HepG2 (cell line): ENCODE measurements around the gene ADPRH. TPM values are rescaled to one million over a fixed set of nuclear protein-coding genes. Genes with fewer than 3 reads are reported as not detected.

Experiments used
- ATAC-seq: fragments of 200-7000 bp; cut with Tn5 transposase; 3 replicates; pipeline ENCODE4 v1.9.1; 2020; ENCODE audit warnings: mild to moderate bottlenecking, moderate library complexity
- BruUV-seq: library from RNA; stranded (reverse); fragments of 400-500 nt; replicated peaks from 2 replicates; lab custom pipeline; 2021; lab: Mats Ljungman, UMichigan
- CTCF ChIA-PET: fragments of 300-600 bp; formaldehyde crosslinking; extraction: SDS; loops from one replicate; lab custom pipeline; 2021; ENCODE audit warnings: low total read pairs, inconsistent platforms, low intra/inter-chr PET ratio; lab: Yijun Ruan, JAX
- POLR2A ChIA-PET: fragments of 350-600 bp; sonication (Branson Sonifier 250); formaldehyde crosslinking; loops from one replicate; lab custom pipeline; 2020; ENCODE audit warnings: antibody characterized with exemption, inconsistent platforms; lab: Yijun Ruan, JAX
- DNase-seq: peaks from one replicate; pipeline ENCODE4 v3.0.0-alpha.2; 2015; ENCODE audit warnings: low spot score
- FAIRE-seq: peaks from 3 replicates; lab custom pipeline; 2011; peaks lifted over from hg19 to GRCh38; lab: Jason Lieb, UNC
- H2AFZ ChIP-seq: one replicate; pipeline ENCODE4 v1.6.1; 2011; ENCODE audit warnings: low read length, inconsistent platforms
- H3K27ac ChIP-seq: fragments of 300-600 bp; 3 replicates; pipeline ENCODE4 v1.8.0; 2011; ENCODE audit warnings: mixed run types, mild to moderate bottlenecking, mixed read lengths, low read length, inconsistent platforms; ENCODE audit not compliant: insufficient read depth; ENCODE audit errors: extremely low read length
- H3K27me3 ChIP-seq, 2 experiments: fragments of 200-600 bp in 1 of 2; 2 replicates in 1 of 2; 3 replicates in 1 of 2; pipeline versions ENCODE4 v1.6.0 to v1.8.0; 2011; ENCODE audit warnings: low read length in 2 of 2, mild to moderate bottlenecking in 2 of 2, moderate library complexity in 2 of 2, inconsistent platforms in 1 of 2; ENCODE audit not compliant: insufficient read depth in 2 of 2, control insufficient read depth in 1 of 2
- H3K36me3 ChIP-seq, 2 experiments: fragments of 200-600 bp in 1 of 2; replicated peaks in 1 of 2; 2 replicates in 1 of 2; 3 replicates in 1 of 2; pipeline versions ENCODE4 v1.5.1 to v1.8.0; 2011; ENCODE audit warnings: low read length in 2 of 2, inconsistent platforms in 1 of 2; ENCODE audit not compliant: insufficient read depth in 2 of 2, control insufficient read depth in 1 of 2
- H3K4me1 ChIP-seq: 2 replicates; pipeline ENCODE4 v1.5.1; 2012; ENCODE audit warnings: low read length, inconsistent platforms; ENCODE audit not compliant: insufficient read depth
- H3K4me2 ChIP-seq: 2 replicates; pipeline ENCODE4 v1.6.0; 2011; ENCODE audit warnings: low read depth, low read length, inconsistent platforms
- H3K4me3 ChIP-seq, 3 experiments: fragments of 200-600 bp in 1 of 3; sonication (generic), shearing (Covaris generic) in 1 of 3; replicated peaks in 1 of 3; 2 replicates each; pipeline ENCODE4 v1.5.1; 2011 to 2016; ENCODE audit warnings: low read length in 3 of 3, inconsistent platforms in 2 of 3, low read depth in 2 of 3, mild to moderate bottlenecking in 2 of 3, control low read depth in 1 of 3, mixed read lengths in 1 of 3; ENCODE audit not compliant: insufficient read depth in 1 of 3
- H3K79me2 ChIP-seq: one replicate; pipeline ENCODE4 v1.6.1; 2011; ENCODE audit warnings: low read length, inconsistent platforms; ENCODE audit not compliant: insufficient read depth
- H3K9ac ChIP-seq: 2 replicates; pipeline ENCODE4 v1.6.0; 2011; ENCODE audit warnings: mild to moderate bottlenecking, low read depth, low read length, inconsistent platforms; ENCODE audit not compliant: insufficient read depth
- H3K9me3 ChIP-seq: 2 replicates; pipeline ENCODE4 v1.5.1; 2012; ENCODE audit warnings: mild to moderate bottlenecking, low read length
- H4K20me1 ChIP-seq: 2 replicates; pipeline ENCODE4 v1.6.0; 2011; ENCODE audit warnings: inconsistent platforms, mild to moderate bottlenecking, low read length, moderate library complexity; ENCODE audit not compliant: insufficient read depth
- CC2D1A ChIP-seq: sonication (generic); formaldehyde crosslinking; IDR thresholded peaks from 2 replicates; pipeline ENCODE4 v1.8.1; 2023; ENCODE audit warnings: mild to moderate bottlenecking, missing genetic modification reagents
- DNMT3B ChIP-seq: conservative IDR thresholded peaks from 2 replicates; pipeline ENCODE4 v1.6.1; 2016; ENCODE audit warnings: missing biosample characterization, control low read depth
- GATAD2A ChIP-seq: IDR thresholded peaks from 2 replicates; pipeline ENCODE4 v1.6.1; 2016
- SRSF1 ChIP-seq: fragments of 200-400 bp; formaldehyde crosslinking; optimal IDR thresholded peaks from 2 replicates; pipeline ENCODE3; 2017; ENCODE audit warnings: mild to moderate bottlenecking, low read depth, low read length, moderate library complexity
- STAG1 ChIP-seq: sonication (generic); formaldehyde crosslinking; IDR thresholded peaks from 2 replicates; pipeline ENCODE4 v1.4.0; 2020; ENCODE audit warnings: missing genetic modification reagents
- TCF12 ChIP-seq, 2 experiments: fragments of 450-650 bp in 1 of 2; sonication (generic) in 1 of 2; formaldehyde crosslinking in 1 of 2; IDR thresholded peaks; 2 replicates each; pipeline versions ENCODE4 v1.6.1 to v1.8.0; 2017 to 2022; ENCODE audit warnings: antibody characterized with exemption in 1 of 2, mild to moderate bottlenecking in 1 of 2, missing genetic modification reagents in 1 of 2, moderate library complexity in 1 of 2
- ZNF10 ChIP-seq: sonication (generic); formaldehyde crosslinking; IDR thresholded peaks from 2 replicates; pipeline ENCODE4 v1.4.0; 2020; ENCODE audit warnings: mild to moderate bottlenecking, low read depth, missing genetic modification reagents, borderline replicate concordance
- ZNF3 ChIP-seq: IDR thresholded peaks from 2 replicates; pipeline ENCODE4 v1.7.0; 2017; ENCODE audit warnings: inconsistent platforms
- ZNF44 ChIP-seq: sonication (generic); formaldehyde crosslinking; IDR thresholded peaks from 2 replicates; pipeline ENCODE4 v1.5.1; 2020; ENCODE audit warnings: mild to moderate bottlenecking, missing genetic modification reagents
- ZNF639 ChIP-seq: conservative IDR thresholded peaks from 2 replicates; pipeline ENCODE4 v1.6.1; 2018; ENCODE audit warnings: missing genetic modification reagents
- ZNF781 ChIP-seq: sonication (generic); formaldehyde crosslinking; IDR thresholded peaks from 2 replicates; pipeline ENCODE4 v1.5.1; 2020; ENCODE audit warnings: borderline replicate concordance, mild to moderate bottlenecking, missing genetic modification reagents; ENCODE audit errors: not compliant biosample characterization
- ZSCAN30 ChIP-seq: sonication (generic); formaldehyde crosslinking; IDR thresholded peaks from 2 replicates; pipeline ENCODE4 v1.5.0; 2020; ENCODE audit warnings: mild to moderate bottlenecking, missing genetic modification reagents
- WGBS: methylation state at CpG from one replicate; pipeline ENCODE4 v1.1.6; 2017; ENCODE audit warnings: low lambda C conversion rate; 5-methylcytosine and 5-hydroxymethylcytosine counted together
- in situ Hi-C: cut with HindIII; loops from 2 replicates; pipeline ENCODE4 v1.10.0; 2017; ENCODE audit warnings: low pct_unique_long_range_greater_than_20kb; ENCODE audit not compliant: extremely low pct_ligation_motif_present
- intact Hi-C: fragments of 100-400 bp; cut with micrococcal nuclease; formaldehyde crosslinking; loops from one replicate; pipeline ENCODE4 v1.10.0; 2022; ENCODE audit not compliant: unreplicated experiment
- polyA plus RNA-seq, 8 experiments: library from polyadenylated mRNA; depleted of rRNA in 3 of 8; stranded (reverse) in 7 of 8; unstranded in 1 of 8; fragments of >200 nt; fragmentation: Illumina TruSeq in 4 of 8; extraction: Trizol in 4 of 8; gene quantifications; 2 replicates each; pipeline versions ENCODE4 v1.2.1 to v1.2.3, GENCODE V29; 2011 to 2016; ENCODE audit warnings: low read depth in 4 of 8, missing spikeins in 1 of 8, mixed read lengths in 1 of 8; ENCODE audit not compliant: insufficient read depth in 1 of 8
- total RNA-seq, 5 experiments: library from RNA; depleted of rRNA; stranded (reverse); fragments of >200 nt; fragmentation: Illumina TruSeq; extraction: Trizol; gene quantifications; 2 replicates each; pipeline ENCODE4 v1.2.3, GENCODE V29; 2016; ENCODE audit warnings: low read depth in 1 of 5
- TF ChIP-seq, protein P1 (sequence below): sonication (generic); formaldehyde crosslinking; IDR thresholded peaks from 2 replicates; pipeline ENCODE4 v1.8.0; 2022; ENCODE audit warnings: missing genetic modification reagents, mild to moderate bottlenecking, borderline replicate concordance
- TF ChIP-seq, protein P2 (sequence below): sonication (generic); formaldehyde crosslinking; IDR thresholded peaks from 2 replicates; pipeline ENCODE4 v1.5.0; 2020; ENCODE audit warnings: missing genetic modification reagents

ADPRH gene
- total and polyA plus RNA-seq, 2 of the 13 experiments (the other 11 are each of a cell fraction or from before 2014, with no cell fraction given): 0.01 to 0.15 TPM

- TF ChIP-seq ZNF639: no peak
- no peak for TF ChIP-seq SRSF1
- TF ChIP-seq ZNF3 (CRISPR knock-in tag): no peak
- no peak for TF ChIP-seq ZSCAN30 (CRISPR knock-in tag)
- TF ChIP-seq STAG1: peak; percentile 63
- TF ChIP-seq, all 625 proteins: peak for 7
Measured at GRCh38 chr3:119559441-119559963, 19.8 kb upstream of the ADPRH start, which contains the start of gene CD80 (continued).

DNA sequence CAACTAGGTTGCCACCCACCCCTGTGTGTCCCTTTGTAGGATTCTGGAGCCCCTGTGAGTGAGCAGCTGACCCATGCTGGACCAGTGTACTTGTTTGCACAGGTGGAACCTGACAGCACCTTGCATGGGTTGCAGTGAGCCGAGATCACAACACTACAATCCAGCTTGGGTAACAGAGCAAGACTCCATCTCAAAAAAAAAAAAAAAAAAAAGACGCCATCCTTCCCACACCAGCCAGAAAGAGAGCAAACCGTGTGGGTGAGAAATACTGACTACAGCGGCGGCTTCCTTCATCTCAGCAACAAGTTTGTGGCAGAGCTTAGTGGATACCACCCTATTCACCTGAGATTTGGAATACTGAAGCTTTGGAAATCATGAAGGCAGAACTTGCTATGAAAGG lies 19.1 kb upstream of the ADPRH start:
- Histone ChIP-seq H3K36me3 (no peaks in the 10 kb centered on the region), H3K79me2 (no peaks in the 10 kb centered on the region), H4K20me1 (no peaks in the 10 kb centered on the region), H3K27ac (no peak overlapping the region), H3K4me1 (no peaks in the 10 kb centered on the region), H3K4me3 (no peak overlapping the region), H3K4me2 (no peak overlapping the region), H3K9ac (no peak overlapping the region), H3K27me3 (peaks cover 0 to 7% of the 10 kb centered on the region in 2 experiments; a peak in 1 of 5 replicates), H3K9me3 (no peaks in the 10 kb centered on the region), H2AFZ (no peak overlapping the region)
- no peak for DNase-seq
- no peak; the same call in 2 of the 3 replicates for ATAC-seq
- POLR2A ChIA-PET: no interaction called here
- TF ChIP-seq DNMT3B (CRISPR knock-in tag): no peak
- TF ChIP-seq, protein P1, sequence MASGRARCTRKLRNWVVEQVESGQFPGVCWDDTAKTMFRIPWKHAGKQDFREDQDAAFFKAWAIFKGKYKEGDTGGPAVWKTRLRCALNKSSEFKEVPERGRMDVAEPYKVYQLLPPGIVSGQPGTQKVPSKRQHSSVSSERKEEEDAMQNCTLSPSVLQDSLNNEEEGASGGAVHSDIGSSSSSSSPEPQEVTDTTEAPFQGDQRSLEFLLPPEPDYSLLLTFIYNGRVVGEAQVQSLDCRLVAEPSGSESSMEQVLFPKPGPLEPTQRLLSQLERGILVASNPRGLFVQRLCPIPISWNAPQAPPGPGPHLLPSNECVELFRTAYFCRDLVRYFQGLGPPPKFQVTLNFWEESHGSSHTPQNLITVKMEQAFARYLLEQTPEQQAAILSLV: no peak
- no peak for TF ChIP-seq CC2D1A (CRISPR knock-in tag)
- TF ChIP-seq, protein P2, sequence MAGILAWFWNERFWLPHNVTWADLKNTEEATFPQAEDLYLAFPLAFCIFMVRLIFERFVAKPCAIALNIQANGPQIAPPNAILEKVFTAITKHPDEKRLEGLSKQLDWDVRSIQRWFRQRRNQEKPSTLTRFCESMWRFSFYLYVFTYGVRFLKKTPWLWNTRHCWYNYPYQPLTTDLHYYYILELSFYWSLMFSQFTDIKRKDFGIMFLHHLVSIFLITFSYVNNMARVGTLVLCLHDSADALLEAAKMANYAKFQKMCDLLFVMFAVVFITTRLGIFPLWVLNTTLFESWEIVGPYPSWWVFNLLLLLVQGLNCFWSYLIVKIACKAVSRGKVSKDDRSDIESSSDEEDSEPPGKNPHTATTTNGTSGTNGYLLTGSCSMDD (CRISPR knock-in tag): no peak
- no peak for TF ChIP-seq ZNF781
- no peak for TF ChIP-seq ZNF10
- TF ChIP-seq ZNF44: no peak
- no peak for TF ChIP-seq GATAD2A (CRISPR knock-in tag)
- no peak for TF ChIP-seq TCF12 (IDR thresholded peaks at IDR 0.05)
- TF ChIP-seq TCF12 (CRISPR knock-in tag; IDR thresholded peaks at IDR 0.05): no peak
- WGBS: 42% methylated on average over 5 of the region's 5 CpGs
- BruUV-seq: no TSS peak
- FAIRE-seq: no peak
- intact Hi-C loops (no loop called here), in situ Hi-C loops (no loop called here)
- CTCF ChIA-PET: interaction anchor here (1.5 kb wide), 1 partner anchor 180 kb away, joined by 4 read pairs; no protein-coding TSS in a partner anchor
